ENCODE data around the gene PDE2A. TPM values are rescaled to one million over a fixed set of nuclear protein-coding genes. Genes with fewer than 3 reads are reported as not detected.

Gene PDE2A
- total RNA-seq, 1 donor from 2014 or later: 4.0 TPM

DNA sequence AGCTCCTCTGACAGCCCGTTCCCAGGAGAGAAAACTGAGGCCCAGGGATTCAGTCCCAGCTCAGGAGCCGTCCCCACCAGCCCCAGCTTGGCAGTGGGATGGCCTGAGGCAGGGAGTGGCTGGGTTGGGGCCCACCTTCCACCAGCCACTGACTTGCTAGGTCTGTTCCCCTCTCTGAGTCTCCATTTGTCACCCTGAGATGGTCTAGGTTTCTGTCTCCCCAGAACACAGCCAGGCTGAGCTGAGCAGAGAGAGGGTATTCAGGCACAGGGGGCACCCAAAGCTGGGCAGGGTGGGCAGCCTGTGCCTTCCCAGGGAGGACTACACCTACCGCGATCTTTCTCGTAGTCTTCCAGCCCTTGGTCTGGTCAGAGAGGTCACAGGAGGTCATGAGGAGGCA, 95.7 kb downstream of the PDE2A start:
- peaks cover 43% of the 10 kb centered on the region for H3K27me3 Mint-ChIP-seq
- DNase-seq (ENCODE audit: low spot score, unreplicated experiment): no peak
- peaks cover under 1% of the 10 kb centered on the region for H3K4me1 Mint-ChIP-seq (ENCODE audit: low read depth)
- no peaks in the 10 kb centered on the region for H3K9me3 Mint-ChIP-seq (ENCODE audit: low read depth)
- no peak overlapping the region for H3K4me3 Mint-ChIP-seq (ENCODE audit: low read depth)
- H3K27ac Mint-ChIP-seq: no peak overlapping the region
- TF ChIP-seq, protein P1, sequence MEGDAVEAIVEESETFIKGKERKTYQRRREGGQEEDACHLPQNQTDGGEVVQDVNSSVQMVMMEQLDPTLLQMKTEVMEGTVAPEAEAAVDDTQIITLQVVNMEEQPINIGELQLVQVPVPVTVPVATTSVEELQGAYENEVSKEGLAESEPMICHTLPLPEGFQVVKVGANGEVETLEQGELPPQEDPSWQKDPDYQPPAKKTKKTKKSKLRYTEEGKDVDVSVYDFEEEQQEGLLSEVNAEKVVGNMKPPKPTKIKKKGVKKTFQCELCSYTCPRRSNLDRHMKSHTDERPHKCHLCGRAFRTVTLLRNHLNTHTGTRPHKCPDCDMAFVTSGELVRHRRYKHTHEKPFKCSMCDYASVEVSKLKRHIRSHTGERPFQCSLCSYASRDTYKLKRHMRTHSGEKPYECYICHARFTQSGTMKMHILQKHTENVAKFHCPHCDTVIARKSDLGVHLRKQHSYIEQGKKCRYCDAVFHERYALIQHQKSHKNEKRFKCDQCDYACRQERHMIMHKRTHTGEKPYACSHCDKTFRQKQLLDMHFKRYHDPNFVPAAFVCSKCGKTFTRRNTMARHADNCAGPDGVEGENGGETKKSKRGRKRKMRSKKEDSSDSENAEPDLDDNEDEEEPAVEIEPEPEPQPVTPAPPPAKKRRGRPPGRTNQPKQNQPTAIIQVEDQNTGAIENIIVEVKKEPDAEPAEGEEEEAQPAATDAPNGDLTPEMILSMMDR (IDR thresholded peaks at IDR 0.05; ENCODE audit: unreplicated experiment): no peak
- H3K36me3 Mint-ChIP-seq (ENCODE audit: insufficient read depth): no peaks in the 10 kb centered on the region

DNA sequence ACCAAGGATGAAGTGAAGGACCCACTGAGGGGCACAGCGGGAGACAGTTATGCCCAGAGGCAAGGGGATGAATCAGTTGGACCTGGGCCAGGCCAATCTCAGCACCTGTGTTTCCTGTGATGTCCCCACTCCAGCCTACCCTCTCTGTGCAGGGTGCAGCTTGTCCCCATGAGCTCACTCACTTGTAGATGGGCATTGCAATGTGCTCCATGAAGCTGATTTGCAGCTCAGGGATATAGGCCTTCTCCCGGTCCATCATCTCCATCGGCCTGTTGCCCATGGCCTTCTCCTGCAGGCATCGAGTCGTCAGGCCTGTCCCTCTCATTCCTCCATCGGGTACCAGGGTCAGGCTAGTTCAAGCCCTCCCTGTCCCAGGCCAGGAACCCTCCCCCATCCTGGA, 96.2 kb downstream of the PDE2A start:
- H3K27me3 Mint-ChIP-seq: peaks cover 37% of the 10 kb centered on the region
- TF ChIP-seq, protein P1 (IDR thresholded peaks at IDR 0.05; ENCODE audit: unreplicated experiment): no peak
- no peak overlapping the region for H3K4me3 Mint-ChIP-seq (ENCODE audit: low read depth)

DNA sequence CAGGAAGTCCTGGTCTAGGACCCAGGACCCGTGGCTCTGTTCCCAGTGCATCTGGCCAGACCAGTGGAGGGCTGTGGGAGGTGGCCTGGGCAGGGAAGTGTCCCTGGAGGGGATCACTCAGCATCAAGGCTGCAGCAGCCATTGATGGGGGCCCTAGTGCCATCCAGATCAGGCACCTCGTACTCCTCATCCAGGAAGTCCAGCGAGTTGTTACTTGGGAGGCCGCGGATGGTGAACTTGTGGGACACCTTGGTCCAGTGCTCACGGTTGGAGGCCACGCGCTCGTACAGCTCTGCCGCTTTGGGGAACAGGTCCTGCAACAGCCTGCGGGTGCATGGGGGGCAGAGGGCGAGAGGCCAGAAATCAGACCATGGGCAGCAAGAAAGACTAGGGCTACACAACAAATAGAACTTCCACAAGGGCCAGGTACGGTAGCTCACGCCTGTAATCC, 96.9 kb downstream of the PDE2A start:
- Mint-ChIP-seq H3K36me3 (ENCODE audit: insufficient read depth) (no peaks in the 10 kb centered on the region), H3K4me3 (ENCODE audit: low read depth) (no peak overlapping the region), H3K9me3 (ENCODE audit: low read depth) (no peaks in the 10 kb centered on the region), H3K27ac (no peak overlapping the region), H3K27me3 (peaks cover 30% of the 10 kb centered on the region), H3K4me1 (ENCODE audit: low read depth) (peaks cover 8% of the 10 kb centered on the region)
- TF ChIP-seq, protein P1 (IDR thresholded peaks at IDR 0.05; ENCODE audit: unreplicated experiment): no peak
- no peak for DNase-seq (ENCODE audit: low spot score, unreplicated experiment)

More for the DNA sequence above, 96.2 kb downstream of the PDE2A start:
- H3K36me3 Mint-ChIP-seq (ENCODE audit: insufficient read depth): no peaks in the 10 kb centered on the region
- no peaks in the 10 kb centered on the region for H3K9me3 Mint-ChIP-seq (ENCODE audit: low read depth)
- no peak overlapping the region for H3K27ac Mint-ChIP-seq
- no peak for DNase-seq (ENCODE audit: low spot score, unreplicated experiment)
- H3K4me1 Mint-ChIP-seq (ENCODE audit: low read depth): peaks cover 3% of the 10 kb centered on the region

DNA sequence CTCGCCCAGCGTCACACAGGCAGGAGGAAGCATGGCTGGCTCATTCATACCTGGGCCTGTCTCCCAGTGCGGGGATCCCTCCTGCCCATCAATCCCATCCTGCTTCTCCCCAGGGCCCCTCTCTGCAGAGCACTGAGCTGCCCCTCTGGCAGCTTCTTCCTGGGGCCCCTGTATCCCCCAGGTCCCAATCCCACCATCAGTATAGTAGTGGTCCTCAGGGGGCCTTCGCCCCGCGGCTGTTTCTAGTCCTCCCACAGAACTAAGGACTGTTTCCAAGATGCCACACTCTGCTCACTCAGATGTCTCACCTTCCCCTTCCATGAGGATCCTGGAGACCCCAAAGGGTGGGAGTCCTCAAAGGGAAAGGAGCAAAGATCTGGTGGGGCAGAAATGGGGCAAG, 97.6 kb downstream of the PDE2A start:
- TF ChIP-seq, protein P1 (IDR thresholded peaks at IDR 0.05; ENCODE audit: unreplicated experiment): no peak
- peaks cover 10% of the 10 kb centered on the region for H3K4me1 Mint-ChIP-seq (ENCODE audit: low read depth)
- peaks cover 26% of the 10 kb centered on the region for H3K27me3 Mint-ChIP-seq
- H3K4me3 Mint-ChIP-seq (ENCODE audit: low read depth): no peak overlapping the region
- no peak for DNase-seq (ENCODE audit: low spot score, unreplicated experiment)
- H3K27ac Mint-ChIP-seq: no peak overlapping the region
- no peaks in the 10 kb centered on the region for H3K9me3 Mint-ChIP-seq (ENCODE audit: low read depth)
- H3K36me3 Mint-ChIP-seq (ENCODE audit: insufficient read depth): no peaks in the 10 kb centered on the region

DNA sequence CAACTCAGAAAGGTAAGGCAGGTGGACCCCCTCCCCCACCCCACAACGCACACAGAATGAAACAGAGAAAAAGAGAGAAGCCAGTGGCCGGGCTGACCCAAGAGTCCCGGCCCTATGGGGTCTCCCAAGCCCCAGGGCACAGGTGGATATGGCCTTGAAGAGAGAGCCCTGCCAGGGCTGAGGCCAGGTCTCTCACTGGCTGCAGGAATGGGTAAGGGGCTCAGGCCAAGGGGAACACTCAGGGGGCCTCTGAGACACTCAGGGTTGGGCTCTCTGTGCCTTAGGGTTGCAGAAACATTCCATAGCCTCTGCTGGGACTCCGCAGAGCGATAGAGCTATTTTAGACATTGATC, 98.0 kb downstream of the PDE2A start:
- no peaks in the 10 kb centered on the region for H3K9me3 Mint-ChIP-seq (ENCODE audit: low read depth)
- DNase-seq (ENCODE audit: low spot score, unreplicated experiment): no peak
- no peak overlapping the region for H3K27ac Mint-ChIP-seq
- H3K36me3 Mint-ChIP-seq (ENCODE audit: insufficient read depth): no peaks in the 10 kb centered on the region
- H3K27me3 Mint-ChIP-seq: peaks cover 24% of the 10 kb centered on the region
- H3K4me3 Mint-ChIP-seq (ENCODE audit: low read depth): no peak overlapping the region
- TF ChIP-seq, protein P1 (IDR thresholded peaks at IDR 0.05; ENCODE audit: unreplicated experiment): no peak
- peaks cover 10% of the 10 kb centered on the region for H3K4me1 Mint-ChIP-seq (ENCODE audit: low read depth)

Data from progenitor cell of endocrine pancreas (in vitro differentiated cells).